Stimulated activated CD8-positive, alpha-beta memory T cell treated with anti-CD3 and anti-CD28 coated beads, Interleukin-2, amount 100 ng/mL, for 1 hour (primary cell): ENCODE data around the gene CA5A.
"Not testable (repeated sequence)": the region's sequence is repeated elsewhere in the genome, so short reads cannot be mapped to it uniquely, and the experiment has no call there.

ENCODE experiments used
- DNase-seq, 2 donors: peaks; one replicate each; pipeline ENCODE4 v3.0.0-alpha.2; 2020; ENCODE audit warnings: low read depth in 2 of 2

CA5A gene

DNA sequence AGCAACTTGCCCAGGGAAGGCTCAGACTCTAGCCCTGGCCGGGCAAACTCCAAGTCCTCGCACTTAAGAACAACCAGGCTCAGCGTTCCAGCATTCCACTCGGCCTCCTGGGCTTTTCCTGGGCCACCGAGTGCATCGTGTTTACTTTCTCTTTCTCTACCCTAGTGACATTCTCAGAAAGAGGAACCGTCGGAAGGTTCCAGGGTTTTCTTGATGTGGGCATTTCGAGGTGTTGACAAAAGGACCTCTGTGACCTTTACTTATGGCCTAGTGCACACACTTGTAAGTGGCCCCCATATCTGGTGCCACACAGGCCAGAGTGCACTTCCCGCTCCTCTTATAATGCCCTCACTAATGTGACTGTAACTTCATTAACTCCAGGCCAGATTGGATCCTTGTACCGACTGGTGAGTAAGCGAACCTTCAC lies 11.8 kb upstream of the CA5A start:
- no peak for DNase-seq

DNA sequence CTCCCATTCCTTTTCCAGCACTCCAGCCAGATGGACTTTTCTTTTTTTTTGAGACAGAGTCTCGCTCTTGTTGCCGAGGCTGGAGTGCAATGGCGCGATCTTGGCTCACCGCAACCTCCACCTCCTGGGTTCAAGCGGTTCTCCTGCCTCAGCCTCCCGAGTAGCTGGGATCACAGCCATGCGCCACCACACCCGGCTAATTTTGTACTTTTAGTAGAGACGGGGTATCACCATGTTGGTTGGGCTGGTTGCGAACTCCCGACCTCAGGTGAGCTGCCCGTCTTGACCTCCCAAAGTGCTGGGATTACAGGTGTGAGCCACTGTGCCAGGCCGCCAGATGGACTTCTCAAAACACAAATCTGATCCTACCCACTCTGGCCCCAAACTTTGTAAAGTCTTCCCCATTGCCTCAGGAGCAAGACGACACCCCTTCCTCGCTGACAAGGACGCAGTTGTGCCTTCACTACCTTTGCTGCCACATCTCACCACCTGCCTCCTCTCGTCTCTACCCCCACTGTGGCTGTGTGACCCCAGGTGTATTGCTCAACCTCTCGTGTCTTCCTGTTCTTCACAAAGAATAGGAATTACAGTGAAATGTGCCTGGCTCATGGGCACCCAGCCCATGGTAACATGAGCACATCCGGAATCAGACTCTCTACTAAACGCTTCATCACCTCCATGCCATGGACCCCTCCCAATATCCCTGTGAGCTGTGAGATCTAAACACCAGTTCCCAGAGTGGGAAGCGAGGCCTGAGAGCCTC lies 11.2 kb upstream of the CA5A start:
- DNase-seq = no peak

DNA sequence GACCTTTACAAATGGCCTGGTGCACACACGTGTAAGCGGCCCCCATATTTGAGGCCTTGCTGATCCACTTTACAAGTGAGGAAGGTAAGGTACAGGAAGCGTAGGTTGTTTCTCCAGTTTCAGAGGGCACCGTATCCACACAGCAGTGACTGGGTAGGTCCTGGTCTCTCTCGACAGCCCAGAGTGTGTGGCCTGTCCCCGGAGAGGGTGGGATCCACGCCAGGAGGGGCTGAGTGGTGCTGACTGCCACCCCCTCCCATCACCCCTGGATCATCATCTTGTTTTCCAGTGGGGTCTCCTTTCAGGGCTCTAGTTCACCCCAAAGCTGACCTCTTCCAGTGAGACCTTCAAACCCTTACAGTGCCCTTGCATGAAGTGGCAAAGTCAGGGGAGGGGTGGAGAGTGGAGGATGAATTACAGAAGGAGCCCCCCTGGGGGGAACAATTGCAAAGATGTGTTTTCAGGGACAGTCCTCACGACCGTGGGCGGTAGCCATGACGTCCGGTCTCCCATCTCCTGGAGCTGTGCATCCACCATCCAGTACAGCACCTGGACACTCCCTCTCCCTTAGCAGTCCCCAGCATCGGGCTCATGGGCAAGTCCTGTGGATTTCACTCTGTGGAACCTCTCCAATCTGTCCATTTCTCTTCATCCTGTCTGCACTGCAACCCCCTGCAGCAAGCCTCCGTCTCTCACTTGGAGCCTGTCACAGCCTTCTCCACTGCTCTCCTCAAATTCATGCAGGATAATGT lies 10.4 kb upstream of the CA5A start:
- DNase-seq = no peak

DNA sequence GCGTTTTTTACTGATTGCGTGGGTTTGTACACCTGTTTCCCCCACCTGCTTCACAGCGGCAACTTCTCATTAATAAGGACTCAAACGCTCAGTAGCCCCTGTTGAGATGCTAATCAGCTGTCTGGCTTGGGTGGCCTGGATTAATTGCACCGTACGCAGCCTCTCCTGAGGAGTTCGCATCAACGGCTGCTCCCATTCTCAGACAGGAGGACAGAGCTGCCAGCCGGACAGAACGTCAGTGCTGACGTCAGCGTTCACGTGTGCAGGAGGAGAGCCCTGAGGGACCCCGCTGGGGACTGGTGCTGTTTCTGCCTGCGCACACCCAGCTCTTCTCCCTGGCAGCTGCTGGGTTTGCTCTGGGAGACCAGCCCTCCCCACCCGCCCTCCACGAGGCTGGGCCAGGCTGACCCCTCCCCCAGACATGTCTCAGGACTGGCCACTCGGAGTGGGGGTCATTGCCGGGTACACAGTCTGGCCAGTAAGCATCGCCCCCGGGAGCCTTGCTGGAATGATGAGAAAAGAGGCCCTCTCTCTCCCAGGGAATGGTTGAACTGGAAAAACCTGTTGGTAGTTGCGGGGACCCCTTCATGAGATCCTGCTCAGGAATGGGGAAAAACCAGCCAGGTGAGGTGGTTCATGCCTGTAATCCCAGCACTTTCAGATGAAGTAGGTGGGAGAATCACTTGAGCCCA lies 9.2 kb upstream of the CA5A start:
- DNase-seq = no peak

DNA sequence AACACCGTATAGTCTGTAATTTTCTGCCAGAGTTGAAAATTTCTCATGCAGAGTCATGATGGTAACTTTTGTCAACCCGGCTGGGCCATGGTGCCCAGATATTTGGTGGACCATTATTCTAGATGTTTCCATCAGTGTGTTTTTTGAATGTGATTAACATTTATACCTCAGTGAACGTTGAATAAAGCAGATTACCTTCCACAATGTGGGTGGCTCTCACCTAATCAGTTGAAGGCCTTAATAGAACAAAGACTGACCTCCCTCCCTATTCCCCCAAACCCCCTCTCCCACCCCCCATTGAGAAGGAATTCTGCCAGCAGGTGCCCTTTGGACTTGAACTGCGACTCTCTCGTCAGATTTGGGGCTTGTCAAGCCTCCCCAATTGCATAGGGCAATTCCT lies 6.4 kb upstream of the CA5A start:
- no peak for DNase-seq

DNA sequence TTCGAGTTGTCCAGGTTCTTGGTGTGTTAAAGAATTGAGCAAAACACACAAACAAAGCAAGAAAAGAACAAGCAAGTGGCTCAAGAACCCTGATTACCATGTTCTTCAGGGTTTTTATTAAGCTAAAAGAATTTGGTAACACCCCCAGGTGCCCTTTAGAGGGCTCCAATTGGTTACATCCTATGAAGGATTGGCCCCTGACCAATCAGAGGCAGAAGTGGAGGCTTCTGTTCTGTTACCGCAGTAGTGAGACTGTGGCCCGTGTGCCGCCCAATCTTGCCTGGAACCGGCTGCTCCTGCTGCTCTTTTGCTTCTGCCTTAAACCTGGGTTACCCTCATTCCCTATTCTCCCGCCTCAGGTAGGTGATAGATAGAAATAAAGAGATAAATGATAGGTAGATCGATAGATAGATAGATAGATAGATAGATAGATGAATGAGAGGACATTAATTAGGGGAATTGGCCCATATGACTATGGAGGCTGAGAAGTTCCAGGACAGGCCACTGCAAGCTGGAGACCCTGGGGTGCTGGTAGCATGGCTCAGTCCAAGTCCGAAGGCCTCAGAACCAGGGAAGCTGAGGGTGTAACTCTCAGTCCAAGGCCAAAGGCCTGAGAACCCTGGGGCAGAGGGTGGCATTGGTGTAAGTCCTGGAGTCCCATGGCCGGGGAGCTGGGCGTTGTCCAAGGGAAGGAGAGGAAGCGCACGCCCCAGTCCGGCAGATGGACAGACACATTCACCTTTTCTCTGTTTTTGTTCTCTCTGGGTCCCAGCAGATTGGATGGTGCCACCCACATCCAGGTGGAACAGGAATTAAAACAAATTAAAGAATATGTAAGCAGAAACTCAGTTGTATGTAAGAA lies 3.5 kb upstream of the CA5A start:
- no peak for DNase-seq

DNA sequence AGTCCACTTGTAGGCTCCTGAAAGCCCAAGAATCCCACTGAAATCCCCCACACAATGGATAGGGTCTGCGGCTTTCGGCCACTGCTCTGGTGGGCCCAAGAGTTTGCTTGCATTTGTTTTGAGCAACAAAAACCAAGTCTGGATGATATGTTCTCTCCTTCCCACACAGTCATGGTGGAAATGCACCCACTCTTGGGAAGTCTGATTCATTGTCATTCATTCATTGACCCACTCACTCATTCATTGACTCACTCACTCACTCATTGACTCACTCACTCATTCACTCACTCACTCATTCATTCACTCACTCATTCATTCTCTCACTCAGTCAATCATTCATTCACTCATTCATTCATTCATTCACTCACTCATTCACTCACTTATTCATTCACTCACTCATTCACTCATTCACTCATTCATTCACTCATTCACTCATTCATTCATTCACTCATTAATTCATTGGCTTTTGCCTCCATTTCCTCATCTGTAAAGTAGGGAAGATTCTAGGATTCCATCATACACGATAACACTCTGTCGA lies 2.2 kb upstream of the CA5A start:
- no peak for DNase-seq

DNA sequence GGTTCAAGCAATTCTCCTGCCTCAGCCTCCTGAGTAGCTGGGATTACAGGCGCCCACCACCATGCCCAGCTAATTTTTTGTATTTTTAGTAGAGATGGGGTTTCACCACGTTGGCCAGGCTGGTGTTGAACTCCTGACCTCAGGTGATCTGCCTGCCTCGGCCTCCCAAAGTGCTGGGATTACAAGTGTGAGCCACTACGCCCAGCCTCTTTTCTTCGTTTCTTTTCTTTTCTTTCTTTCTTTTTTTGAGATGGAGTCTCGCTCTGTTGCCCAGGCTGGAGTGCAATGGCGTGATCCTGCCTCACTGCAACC lies 858 bp upstream of the CA5A start:
- DNase-seq = not testable (repeated sequence)

DNA sequence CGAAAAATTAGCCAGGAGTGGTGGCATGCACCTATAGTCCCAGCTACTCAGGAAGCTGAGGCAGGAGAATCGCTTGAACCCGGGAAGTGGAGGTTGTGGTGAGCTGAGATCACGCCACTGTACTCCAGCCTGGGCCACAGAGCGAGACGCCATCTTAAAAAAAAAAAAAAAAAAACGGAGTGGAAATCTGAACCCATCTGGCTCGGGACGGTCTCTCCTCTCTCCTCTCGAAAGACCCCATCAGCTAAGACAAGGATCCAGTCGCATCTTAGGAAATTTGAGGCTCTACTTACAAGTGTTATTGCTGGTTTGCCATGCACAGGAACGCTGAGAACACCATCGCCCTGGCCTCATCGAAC lies 334 bp downstream of the CA5A start:
- DNase-seq = not testable (repeated sequence)

DNA sequence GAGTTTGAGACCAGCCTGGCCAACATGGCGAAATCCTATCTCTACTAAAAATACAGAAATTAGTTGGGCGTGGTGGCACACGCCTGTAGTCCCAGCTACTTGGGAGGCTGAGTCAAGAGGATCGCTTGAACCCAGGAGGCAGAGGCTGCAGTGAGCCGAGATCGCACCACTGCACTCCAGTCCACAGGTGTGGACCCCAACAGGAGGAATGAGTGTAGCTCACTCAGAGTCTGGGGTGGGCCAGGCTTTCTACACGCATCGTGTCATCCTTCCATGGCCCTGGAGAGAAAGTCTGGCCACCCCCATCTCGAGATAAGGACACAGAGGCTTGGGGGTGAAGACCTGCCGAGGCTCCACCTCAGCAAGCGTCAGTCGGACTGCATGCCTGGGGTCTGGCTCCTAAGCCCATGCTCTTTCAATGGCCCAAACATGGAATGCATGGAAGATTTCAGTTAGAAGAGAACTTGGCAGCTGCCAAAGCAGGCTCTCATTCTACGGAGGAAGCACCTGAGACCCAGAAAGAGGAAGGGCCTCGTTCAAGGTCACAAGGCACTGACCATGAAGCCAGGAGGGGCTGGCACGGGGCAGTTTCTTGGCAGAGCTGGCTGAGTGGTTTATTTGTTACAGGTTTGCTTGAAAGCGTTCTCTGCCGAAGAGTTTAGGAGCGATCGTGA lies 1.4 kb downstream of the CA5A start:
- not testable (repeated sequence) for DNase-seq

DNA sequence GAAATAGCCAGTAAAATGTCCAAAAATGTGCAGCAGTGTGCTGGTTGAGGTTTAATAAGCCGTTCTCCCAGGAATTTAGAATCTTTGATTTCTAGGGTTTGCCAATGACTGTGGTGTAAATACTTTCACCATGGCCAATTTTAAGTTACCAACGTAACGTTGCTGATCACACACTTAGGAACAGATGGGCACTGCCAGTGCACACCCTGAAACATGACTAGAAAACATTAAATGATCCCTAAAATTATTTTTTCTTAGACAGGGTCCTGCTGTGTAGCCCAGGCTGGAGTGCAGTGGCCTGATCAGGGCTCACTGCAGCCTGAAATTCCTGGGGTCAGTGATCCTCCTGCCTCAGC lies 3.2 kb downstream of the CA5A start:
- no peak for DNase-seq

DNA sequence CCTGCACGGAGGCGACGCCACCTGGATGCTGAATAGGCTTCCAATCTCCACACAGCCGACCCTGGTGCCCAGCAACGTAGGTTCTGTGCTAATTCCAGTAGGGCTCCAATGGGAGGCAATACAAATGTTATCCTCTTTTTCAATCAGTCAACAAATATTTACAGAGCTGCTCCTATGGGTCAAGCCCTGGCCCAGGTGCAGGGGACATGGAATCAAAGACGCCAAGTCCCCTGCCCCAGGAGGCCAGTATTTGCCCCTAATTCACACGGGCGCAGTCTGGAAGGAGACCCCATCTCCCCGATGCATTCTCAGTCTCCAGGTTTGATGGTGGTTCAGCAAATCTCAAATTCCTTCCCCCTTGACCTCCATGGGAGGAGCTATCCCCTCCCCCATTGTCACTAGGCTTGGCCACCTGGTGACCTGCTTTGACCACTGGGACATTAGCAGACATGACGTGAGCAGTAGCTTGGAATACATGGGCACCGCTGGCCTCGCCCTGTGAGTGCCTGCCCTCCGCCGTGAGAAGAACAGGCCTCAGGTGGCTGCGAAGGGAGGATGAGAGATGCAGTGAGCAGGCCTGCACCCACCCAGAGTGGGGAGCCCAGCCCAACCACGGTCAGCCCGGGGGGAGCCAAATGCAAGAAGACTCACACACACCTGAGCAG lies 3.7 kb downstream of the CA5A start:
- DNase-seq = not testable (repeated sequence)

DNA sequence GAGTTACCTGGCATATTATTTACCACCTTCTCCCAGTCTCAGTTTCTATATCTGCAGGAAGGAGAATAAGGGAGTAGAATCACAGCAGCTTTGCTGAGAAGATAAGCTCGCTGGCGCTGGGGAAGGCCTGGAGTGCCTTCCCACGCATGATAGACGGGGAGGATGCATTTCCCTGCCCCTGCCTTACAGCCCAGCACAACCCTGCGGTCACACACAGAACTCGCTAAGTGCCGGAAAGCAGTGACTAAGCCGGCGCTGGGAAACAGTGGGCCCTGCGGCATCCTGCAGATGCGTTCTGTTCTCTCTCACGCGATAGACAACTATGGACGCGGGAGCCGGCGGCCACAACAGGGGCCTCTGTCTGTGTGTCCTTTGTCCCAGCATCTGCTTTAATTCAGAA lies 4.8 kb downstream of the CA5A start:
- no peak for DNase-seq

DNA sequence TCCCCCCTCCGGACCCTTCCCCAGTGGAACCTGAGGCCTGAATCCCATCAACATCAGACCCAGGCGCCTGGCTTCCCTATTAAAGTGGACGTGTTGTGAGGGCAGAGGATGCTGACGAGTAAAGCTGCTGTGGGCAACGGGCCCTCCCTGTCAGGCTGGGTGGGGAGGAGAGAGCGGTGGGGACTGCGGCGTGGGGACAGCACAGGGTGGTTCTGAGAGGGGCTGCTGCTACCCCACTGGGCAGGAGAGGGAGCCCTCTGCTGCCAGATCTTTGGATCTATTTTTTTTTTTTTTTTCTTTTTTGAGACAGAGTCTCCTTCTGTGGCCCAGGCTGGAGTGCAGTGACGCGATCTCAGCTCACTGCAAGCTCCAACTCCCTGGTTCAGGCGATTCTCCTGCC lies 5.9 kb downstream of the CA5A start:
- DNase-seq = no peak

DNA sequence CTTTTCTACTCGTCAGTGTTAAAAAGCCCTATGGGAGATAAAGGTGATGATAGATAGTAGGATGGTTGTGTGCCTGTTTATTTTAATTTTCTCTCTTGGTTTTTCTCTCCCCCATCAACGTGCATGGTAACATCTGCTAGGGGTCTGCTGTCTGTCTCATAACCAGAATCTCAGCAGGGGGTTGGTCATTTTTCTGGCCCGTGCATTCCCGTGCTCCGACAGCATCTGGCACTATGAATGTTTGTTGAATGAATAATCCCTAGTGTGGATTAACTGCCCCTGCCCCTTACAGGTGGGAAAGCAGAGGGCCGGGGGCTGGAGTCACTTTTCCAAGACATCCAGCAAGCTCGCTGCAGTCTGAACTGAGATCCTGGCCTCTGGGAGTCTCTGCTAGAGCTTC lies 6.3 kb downstream of the CA5A start:
- DNase-seq = no peak

DNA sequence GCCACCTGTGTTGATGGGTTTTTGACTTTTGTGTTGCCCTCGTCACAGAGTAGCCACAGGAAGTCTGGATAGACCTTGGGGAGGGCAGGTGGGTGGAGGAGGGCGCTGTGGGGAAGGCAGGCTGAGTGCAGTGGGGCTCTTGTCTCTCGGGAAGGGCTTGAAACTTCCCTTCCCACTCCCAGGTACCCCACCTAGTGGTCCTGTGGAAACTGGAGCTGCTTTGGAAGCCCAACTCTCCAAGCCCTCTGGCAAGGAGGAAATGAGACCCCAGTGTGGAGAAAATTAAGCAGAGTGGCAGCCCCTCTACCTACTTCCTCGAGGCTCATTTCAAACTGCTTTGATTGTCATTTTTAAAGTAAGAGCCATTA lies 9.2 kb downstream of the CA5A start:
- no peak for DNase-seq

DNA sequence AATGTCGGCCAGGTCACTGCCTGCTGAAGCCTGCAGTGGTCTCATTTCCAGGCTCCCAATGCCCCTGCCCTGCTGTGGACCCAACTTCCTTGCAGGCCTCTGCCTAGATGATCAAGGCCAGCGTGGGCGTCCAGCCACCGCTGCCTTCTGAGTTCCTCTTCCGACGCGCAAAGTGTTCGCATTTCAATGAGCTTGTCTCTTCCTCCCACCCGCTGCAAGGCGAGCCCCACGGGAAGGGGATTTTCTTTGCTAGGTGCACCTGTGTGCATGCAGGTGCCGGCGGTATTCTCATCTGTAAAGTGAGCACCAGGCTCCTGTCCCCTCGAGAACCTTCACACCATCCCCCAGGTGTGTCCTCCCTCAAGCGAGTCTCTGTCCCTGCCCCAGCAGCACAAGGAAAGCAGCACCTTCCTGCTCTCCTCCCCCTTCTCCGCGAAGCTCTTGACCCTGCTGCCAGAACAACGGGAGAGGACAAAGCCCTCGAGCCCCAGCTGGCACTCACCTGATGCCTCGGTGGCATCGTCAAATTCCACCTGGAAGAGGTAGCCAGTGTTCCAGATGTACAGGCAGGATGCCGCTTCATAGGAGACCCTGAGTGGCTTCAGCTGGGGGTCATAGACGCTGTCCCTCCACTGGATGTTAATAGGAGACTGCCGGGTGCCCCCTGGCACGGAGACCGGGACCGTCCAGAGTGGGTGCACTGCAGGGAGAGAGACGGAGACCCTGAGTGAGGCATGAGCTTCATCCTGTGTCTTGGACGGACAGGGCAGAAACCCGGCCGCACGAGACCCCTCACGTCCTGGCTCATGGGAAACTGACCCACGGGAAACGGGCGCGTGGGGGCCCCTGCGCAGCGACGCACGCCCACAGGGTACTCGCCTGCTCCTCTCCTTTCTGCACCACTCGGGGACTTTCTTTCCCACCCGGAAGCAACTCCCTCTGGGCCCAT lies 9.8 kb downstream of the CA5A start:
- no peak for DNase-seq

DNA sequence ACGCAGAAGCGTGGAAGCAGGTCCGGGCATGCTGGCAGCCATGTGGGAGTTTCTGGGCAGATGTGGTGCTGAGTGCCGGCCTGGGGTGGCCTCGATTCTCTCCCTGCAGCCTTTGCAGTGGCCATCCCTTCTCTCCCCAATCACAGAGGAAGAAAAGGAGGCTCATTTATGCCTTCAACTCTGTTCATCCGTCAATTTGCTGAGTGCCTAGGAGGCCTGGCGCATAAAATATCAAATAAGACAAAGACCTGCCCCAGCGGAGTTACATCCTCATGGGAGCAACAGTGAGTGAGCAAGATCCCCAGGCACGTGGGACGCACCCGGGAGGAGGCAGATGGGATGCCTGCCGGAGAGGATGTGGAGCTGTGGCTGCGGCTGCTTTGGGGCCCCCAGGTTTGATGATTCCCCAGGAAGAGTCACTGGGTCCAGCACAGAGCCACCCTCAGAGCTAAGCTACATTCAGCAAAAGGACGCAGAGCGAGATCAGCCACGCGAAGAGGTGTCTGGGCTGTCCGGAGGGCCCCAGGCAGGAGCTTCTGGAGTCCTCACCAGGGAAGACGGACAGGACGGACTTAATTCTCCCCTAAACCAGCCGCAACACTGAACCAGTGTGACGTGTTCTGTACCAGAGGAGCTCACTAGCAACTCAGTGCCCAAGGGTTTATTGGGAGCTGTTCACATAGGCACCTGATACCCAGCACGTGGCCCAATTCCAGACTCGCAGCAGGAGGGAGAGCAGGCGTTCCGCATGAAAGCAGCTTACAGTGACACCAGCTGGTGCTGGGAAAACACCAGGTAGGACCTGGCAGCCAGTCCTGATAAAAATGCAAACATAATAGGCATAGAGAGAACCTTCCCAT lies 11.3 kb downstream of the CA5A start:
- no peak for DNase-seq
